Activated CD8-positive, alpha-beta T cell treated with anti-CD3 and anti-CD28 coated beads for 36 hours (primary cell): ENCODE measurements around the gene HCFC1. TPM values are rescaled to one million over a fixed set of nuclear protein-coding genes. Genes with fewer than 3 reads are reported as not detected.

Source experiments
- ATAC-seq: fragments of 200-7000 bp; cut with Tn5 transposase; one replicate; pipeline ENCODE4 v1.10.0; 2021; ENCODE audit warnings: mild to moderate bottlenecking, moderate library complexity
- CTCF ChIA-PET: fragments of 350-600 bp; sonication (Branson Sonifier 250); formaldehyde crosslinking; loops from one replicate; lab custom pipeline; 2021; ENCODE audit warnings: antibody characterized with exemption; lab: Charles Lee
- POLR2A ChIA-PET: fragments of 350-600 bp; sonication (Branson Sonifier 250); formaldehyde crosslinking; loops from one replicate; lab custom pipeline; 2021; ENCODE audit warnings: antibody characterized with exemption; lab: Charles Lee
- DNase-seq: peaks from one replicate; pipeline ENCODE4 v3.0.0-alpha.2; 2020
- H3K27ac Mint-ChIP-seq: one replicate; pipeline ENCODE4 v1.8.0; 2021; ENCODE audit warnings: mild to moderate bottlenecking, mixed read lengths
- H3K27me3 Mint-ChIP-seq: one replicate; pipeline ENCODE4 v1.8.0; 2021; ENCODE audit warnings: mixed read lengths
- H3K36me3 Mint-ChIP-seq: one replicate; pipeline ENCODE4 v1.8.0; 2021; ENCODE audit warnings: low read depth, mixed read lengths
- H3K4me1 Mint-ChIP-seq: one replicate; pipeline ENCODE4 v1.8.0; 2021; ENCODE audit warnings: low read depth, mixed read lengths
- H3K4me3 Mint-ChIP-seq: one replicate; pipeline ENCODE4 v1.8.0; 2021; ENCODE audit warnings: mild to moderate bottlenecking, moderate library complexity, mixed read lengths
- H3K9me3 Mint-ChIP-seq: one replicate; pipeline ENCODE4 v1.8.0; 2021; ENCODE audit warnings: mixed read lengths
- CTCF ChIP-seq: fragments of 200-600 bp; IDR thresholded peaks from one replicate; pipeline ENCODE4 v1.8.0; 2022; ENCODE audit warnings: antibody characterized with exemption, mild to moderate bottlenecking
- intact Hi-C: fragments of 100-400 bp; cut with micrococcal nuclease; formaldehyde crosslinking; loops from one replicate; pipeline ENCODE4 v1.10.0; 2022
- total RNA-seq, 2 experiments: library from RNA; stranded (reverse); gene quantifications; one replicate each; pipeline ENCODE4 v1.2.3, GENCODE V29; 2021

HCFC1 gene
- total RNA-seq, 2 experiments from 2014 or later, result 115 to 116 TPM

- Mint-ChIP-seq H3K4me1 (peaks cover 22% of the 10 kb centered on the region), H3K4me3 (no peak overlapping the region), H3K27me3 (no peaks in the 10 kb centered on the region), H3K9me3 (no peaks in the 10 kb centered on the region), H3K27ac (peak overlapping the region; percentile 67), H3K36me3 (peaks cover 31% of the 10 kb centered on the region)
- ChIA-PET POLR2A (interaction anchor here (8.7 to 9.8 kb wide), 2 partner anchors 18 to 39 kb away, joined by 105 to 130 read pairs; partner anchors contain the start of genes HCFC1, RENBP and TMEM187), CTCF (interaction anchor here (11.9 kb wide), 1 partner anchor 19 kb away, joined by 136 read pairs; the partner anchor contains the start of gene RENBP)
- intact Hi-C loops, result no loop called here
- DNase-seq (no peak), ATAC-seq (no peak)
- no peak for TF ChIP-seq CTCF
Measured at GRCh38 chrX:153930011-153930910, 41.4 kb downstream of the HCFC1 start.

- ATAC-seq, result no peak
- peaks cover 22% of the 10 kb centered on the region for H3K4me1 Mint-ChIP-seq
- H3K9me3 Mint-ChIP-seq, result no peaks in the 10 kb centered on the region
- intact Hi-C loops, result loop anchor here (10.0 kb wide), 1 partner anchor 165 kb away; the partner anchor contains the start of gene PLXNB3
- ChIA-PET CTCF (interaction anchor here (1.0 to 11.9 kb wide), 3 partner anchors 20 to 165 kb away, joined by 3 to 136 read pairs (median 4); partner anchors contain the start of genes PLXNB3 and RENBP), POLR2A (interaction anchor here (0.9 to 9.8 kb wide), 4 partner anchors 9 to 39 kb away, joined by 3 to 130 read pairs (median 54); partner anchors contain the start of genes HCFC1, RENBP and TMEM187)
- peaks cover 35% of the 10 kb centered on the region for H3K36me3 Mint-ChIP-seq
- no peak for TF ChIP-seq CTCF
- peak overlapping the region; percentile 78 for H3K27ac Mint-ChIP-seq
- H3K4me3 Mint-ChIP-seq, result peak overlapping the region; percentile 79
- H3K27me3 Mint-ChIP-seq, result no peaks in the 10 kb centered on the region
- DNase-seq, result no peak
Measured at GRCh38 chrX:153929576-153929975, 42.0 kb downstream of the HCFC1 start.

GRCh38 chrX:153928846-153929245 lies 42.8 kb downstream of the HCFC1 start:
- ChIA-PET POLR2A (interaction anchor here (0.9 to 9.8 kb wide), 4 partner anchors 10 to 40 kb away, joined by 3 to 130 read pairs (median 54); partner anchors contain the start of genes HCFC1, RENBP and TMEM187), CTCF (interaction anchor here (0.9 to 11.9 kb wide), 5 partner anchors 9 to 164 kb away, joined by 3 to 136 read pairs (median 4); partner anchors contain the start of genes PLXNB3 and RENBP)

GRCh38 chrX:153927922-153928760 lies 43.5 kb downstream of the HCFC1 start:
- CTCF ChIA-PET, result interaction anchor here (0.9 to 11.9 kb wide), 6 partner anchors 10 to 199 kb away, joined by 3 to 136 read pairs (median 4); partner anchors contain the start of genes HCFC1, PLXNB3 and RENBP
- Mint-ChIP-seq H3K4me3 (peak overlapping the region; percentile 88), H3K9me3 (no peaks in the 10 kb centered on the region), H3K4me1 (peaks cover 22% of the 10 kb centered on the region), H3K27me3 (no peaks in the 10 kb centered on the region), H3K36me3 (peaks cover 36% of the 10 kb centered on the region), H3K27ac (peak overlapping the region; percentile 99)
- ATAC-seq (peak; percentile 72), DNase-seq (peak; percentile 95)
- POLR2A ChIA-PET, result interaction anchor here (1.3 to 9.8 kb wide), 4 partner anchors 10 to 41 kb away, joined by 4 to 130 read pairs (median 66); partner anchors contain the start of genes HCFC1, RENBP and TMEM187
- TF ChIP-seq CTCF, result no peak
- intact Hi-C loops, result loop anchor here (10.0 kb wide), 1 partner anchor 163 kb away; the partner anchor contains the start of gene PLXNB3

More at GRCh38 chrX:153928846-153929245, 42.8 kb downstream of the HCFC1 start:
- Mint-ChIP-seq H3K36me3 (peaks cover 35% of the 10 kb centered on the region), H3K4me1 (peaks cover 21% of the 10 kb centered on the region), H3K27me3 (no peaks in the 10 kb centered on the region), H3K4me3 (peak overlapping the region; percentile 79), H3K27ac (peak overlapping the region; percentile 78), H3K9me3 (no peaks in the 10 kb centered on the region)
- ATAC-seq, result no peak
- DNase-seq, result no peak
- intact Hi-C loops, result loop anchor here (10.0 kb wide), 1 partner anchor 164 kb away; the partner anchor contains the start of gene PLXNB3
- no peak for TF ChIP-seq CTCF
